SK-N-MC (cell line): ENCODE data around the gene PADI4.

Experiments used
- DNase-seq: peaks from one replicate; pipeline ENCODE4 v3.0.0-alpha.2; 2011; ENCODE audit warnings: low read depth, low spot score
- H3K27ac ChIP-seq: fragments of 200-600 bp; sonication (generic); 2 replicates; pipeline ENCODE4 v1.5.1; 2016; ENCODE audit warnings: mixed run types
- H3K36me3 ChIP-seq: fragments of 200-600 bp; sonication (generic); 2 replicates; pipeline ENCODE4 v1.6.1; 2017; ENCODE audit warnings: antibody characterized with exemption, low read length, mixed read lengths; ENCODE audit not compliant: insufficient read depth
- H3K4me3 ChIP-seq: fragments of 200-600 bp; sonication (generic); 2 replicates; pipeline ENCODE4 v1.5.1; 2016
- H3K9ac ChIP-seq: fragments of 200-600 bp; sonication (generic); 2 replicates; pipeline ENCODE4 v1.8.0; 2017; ENCODE audit warnings: mixed run types, mixed read lengths; ENCODE audit not compliant: insufficient read length
- H3K9me3 ChIP-seq: fragments of 200-600 bp; sonication (generic); 2 replicates; pipeline ENCODE4 v1.6.1; 2017; ENCODE audit warnings: low read depth, mild to moderate bottlenecking, antibody characterized with exemption, low read length, moderate library complexity, mixed read lengths
- EZH2 ChIP-seq: fragments of 200-600 bp; sonication (generic); IDR thresholded peaks from one replicate; pipeline ENCODE4 v1.6.1; 2017; ENCODE audit warnings: antibody characterized with exemption
- FOXP2 ChIP-seq: optimal IDR thresholded peaks from 2 replicates; pipeline ENCODE3; 2011; ENCODE audit warnings: mild to moderate bottlenecking, moderate library complexity; ENCODE audit not compliant: insufficient read depth; ENCODE audit errors: extremely low read length, control extremely low read depth
- POLR2AphosphoS5 ChIP-seq: IDR thresholded peaks from 2 replicates; pipeline ENCODE4 v1.6.1; 2012; ENCODE audit warnings: mild to moderate bottlenecking, low read depth, low read length, borderline replicate concordance

Gene PADI4

DNA sequence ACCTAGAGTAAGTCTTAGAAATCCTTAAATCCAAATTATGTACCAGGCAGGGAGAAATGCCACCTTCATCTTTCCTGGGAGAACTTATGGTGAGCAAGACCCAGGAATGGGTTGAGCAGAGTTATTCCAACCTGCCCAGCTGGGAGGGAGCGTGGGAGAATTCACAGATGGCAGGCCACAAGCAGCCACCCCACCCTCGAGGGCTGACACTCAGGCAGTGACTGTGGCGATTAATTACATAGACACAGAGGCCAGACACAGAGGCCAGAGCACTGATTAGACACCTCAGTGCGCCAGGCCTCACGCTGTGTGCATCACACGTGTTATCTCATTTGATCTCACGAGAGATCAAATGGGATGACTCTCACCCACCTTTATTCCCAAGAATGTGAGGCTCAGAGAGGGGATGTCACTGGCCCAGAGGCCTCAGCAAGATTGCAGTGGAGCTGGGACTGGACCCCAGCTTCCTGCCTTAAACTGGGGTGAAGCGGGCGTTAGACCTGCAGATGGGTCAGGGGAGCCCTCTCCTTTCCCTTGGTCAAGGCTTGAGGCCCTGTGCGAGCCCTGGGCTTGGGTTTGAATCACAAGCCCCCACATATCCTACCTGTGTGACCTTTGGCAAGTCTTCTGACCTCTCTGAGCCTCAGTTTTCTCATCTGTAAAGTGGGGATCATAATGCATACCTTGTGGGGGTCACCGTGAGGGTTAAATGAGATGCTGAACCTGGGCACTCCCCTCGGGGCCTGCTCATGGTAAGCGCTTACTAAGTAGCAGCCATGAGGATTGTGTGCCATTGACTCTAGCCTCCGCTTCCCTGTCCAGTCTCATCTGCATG lies 28.8 kb upstream of the PADI4 start:
- H3K4me3 ChIP-seq, result no peak overlapping the region
- no peaks in the 10 kb centered on the region for H3K9me3 ChIP-seq
- TF ChIP-seq EZH2 (no peak), FOXP2 (no peak), POLR2AphosphoS5 (no peak)

GRCh38 chr1:17280436-17280835 lies 27.6 kb upstream of the PADI4 start:
- no peak for TF ChIP-seq FOXP2
- TF ChIP-seq EZH2, result no peak
- TF ChIP-seq POLR2AphosphoS5, result no peak
- H3K9ac ChIP-seq, result no peak overlapping the region
- no peak overlapping the region for H3K27ac ChIP-seq
- no peaks in the 10 kb centered on the region for H3K36me3 ChIP-seq
- DNase-seq, result no peak
- no peak overlapping the region for H3K4me3 ChIP-seq
- no peaks in the 10 kb centered on the region for H3K9me3 ChIP-seq

More for the DNA sequence above, 28.8 kb upstream of the PADI4 start:
- no peak for DNase-seq
- Histone ChIP-seq H3K27ac (no peak overlapping the region), H3K9ac (no peak overlapping the region), H3K36me3 (no peaks in the 10 kb centered on the region)

- Histone ChIP-seq H3K36me3 (no peaks in the 10 kb centered on the region), H3K9ac (no peak overlapping the region), H3K27ac (no peak overlapping the region), H3K9me3 (no peaks in the 10 kb centered on the region), H3K4me3 (no peak overlapping the region)
- no peak for DNase-seq
- TF ChIP-seq EZH2 (no peak), POLR2AphosphoS5 (no peak), FOXP2 (no peak)
Measured at GRCh38 chr1:17280894-17281293, 27.1 kb upstream of the PADI4 start.

DNA sequence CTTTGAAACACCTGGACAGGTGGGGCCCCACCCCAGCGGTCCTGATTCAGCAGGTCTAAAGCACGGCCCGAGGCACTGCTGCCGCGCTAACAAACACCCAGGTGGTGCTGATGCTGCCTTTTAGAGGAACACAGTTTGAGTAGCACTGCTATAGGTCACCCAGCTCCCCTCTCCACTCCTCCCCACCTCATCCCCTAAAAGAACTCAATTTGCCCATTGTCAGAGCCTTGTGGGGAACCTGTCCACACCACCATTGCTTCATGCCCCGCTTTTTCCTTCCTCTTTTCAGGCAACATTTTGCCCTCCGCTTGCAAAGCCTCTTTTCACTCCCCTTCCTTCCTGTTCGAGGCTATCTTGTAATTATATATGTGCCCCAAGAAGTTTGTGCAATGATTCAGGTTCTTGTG lies 26.2 kb upstream of the PADI4 start:
- DNase-seq, result no peak
- Histone ChIP-seq H3K36me3 (no peaks in the 10 kb centered on the region), H3K27ac (no peak overlapping the region), H3K9me3 (no peaks in the 10 kb centered on the region), H3K9ac (no peak overlapping the region), H3K4me3 (no peak overlapping the region)
- TF ChIP-seq FOXP2, result no peak
- no peak for TF ChIP-seq EZH2
- no peak for TF ChIP-seq POLR2AphosphoS5

DNA sequence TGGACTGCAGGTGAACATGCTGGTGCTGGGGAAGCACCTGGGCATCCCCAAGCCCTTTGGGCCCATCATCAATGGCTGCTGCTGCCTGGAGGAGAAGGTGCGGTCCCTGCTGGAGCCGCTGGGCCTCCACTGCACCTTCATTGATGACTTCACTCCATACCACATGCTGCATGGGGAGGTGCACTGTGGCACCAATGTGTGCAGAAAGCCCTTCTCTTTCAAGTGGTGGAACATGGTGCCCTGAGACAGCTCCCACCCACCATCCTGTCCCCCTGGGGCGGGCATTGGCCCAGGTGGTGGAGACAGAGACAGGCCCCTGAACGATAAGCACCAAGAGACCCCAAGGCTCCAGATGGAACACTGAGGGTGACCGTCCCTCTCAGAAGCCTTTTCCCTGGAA lies 25.2 kb upstream of the PADI4 start:
- H3K9me3 ChIP-seq, result no peaks in the 10 kb centered on the region
- no peak overlapping the region for H3K27ac ChIP-seq
- TF ChIP-seq POLR2AphosphoS5, result no peak
- no peak for TF ChIP-seq FOXP2
- no peak for TF ChIP-seq EZH2
- no peaks in the 10 kb centered on the region for H3K36me3 ChIP-seq
- no peak overlapping the region for H3K4me3 ChIP-seq
- H3K9ac ChIP-seq, result no peak overlapping the region
- DNase-seq, result no peak

DNA sequence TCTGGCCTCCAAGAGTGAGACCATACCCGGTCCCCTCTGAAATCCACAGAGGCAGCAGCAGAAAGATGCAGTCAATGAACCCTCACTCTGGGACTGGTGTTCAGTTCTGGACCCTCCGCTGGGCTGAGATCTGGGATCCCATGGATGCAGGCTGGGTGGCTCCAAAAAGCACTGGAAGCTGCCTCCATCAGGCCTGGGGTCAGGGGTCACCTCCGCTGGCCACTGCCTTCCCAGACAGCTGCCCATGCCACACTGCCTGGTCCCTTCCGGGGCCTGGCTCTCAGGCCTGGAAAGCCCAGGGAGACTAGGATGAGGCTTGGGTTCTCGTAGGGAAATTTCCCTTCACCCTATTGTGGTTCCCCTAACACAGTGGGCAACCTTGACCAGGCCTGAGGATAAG lies 21.4 kb upstream of the PADI4 start:
- DNase-seq, result no peak
- H3K36me3 ChIP-seq, result no peaks in the 10 kb centered on the region
- no peak overlapping the region for H3K4me3 ChIP-seq
- H3K9ac ChIP-seq, result no peak overlapping the region
- no peak for TF ChIP-seq POLR2AphosphoS5
- H3K27ac ChIP-seq, result no peak overlapping the region
- no peaks in the 10 kb centered on the region for H3K9me3 ChIP-seq

- peak; percentile 26 for DNase-seq
- H3K9ac ChIP-seq, result no peak overlapping the region
- H3K36me3 ChIP-seq, result no peaks in the 10 kb centered on the region
- H3K4me3 ChIP-seq, result no peak overlapping the region
- no peaks in the 10 kb centered on the region for H3K9me3 ChIP-seq
- peak overlapping the region; percentile 12 for H3K27ac ChIP-seq
- no peak for TF ChIP-seq POLR2AphosphoS5
- no peak for TF ChIP-seq FOXP2
- no peak for TF ChIP-seq EZH2
Measured at GRCh38 chr1:17287130-17287776, 20.7 kb upstream of the PADI4 start.

GRCh38 chr1:17289721-17290120 lies 18.3 kb upstream of the PADI4 start:
- Histone ChIP-seq H3K36me3 (no peaks in the 10 kb centered on the region), H3K9ac (no peak overlapping the region), H3K27ac (peak overlapping the region; percentile 30; the same call in 1 of the 2 replicates), H3K9me3 (no peaks in the 10 kb centered on the region), H3K4me3 (no peak overlapping the region; the same call in 1 of the 2 replicates)
- TF ChIP-seq FOXP2, result no peak
- no peak for TF ChIP-seq EZH2
- TF ChIP-seq POLR2AphosphoS5, result no peak
- DNase-seq, result no peak

GRCh38 chr1:17290553-17290952 lies 17.4 kb upstream of the PADI4 start:
- Histone ChIP-seq H3K9me3 (no peaks in the 10 kb centered on the region), H3K36me3 (no peaks in the 10 kb centered on the region), H3K4me3 (no peak overlapping the region), H3K27ac (no peak overlapping the region), H3K9ac (no peak overlapping the region)
- no peak for TF ChIP-seq POLR2AphosphoS5
- no peak for TF ChIP-seq EZH2
- no peak for TF ChIP-seq FOXP2
- DNase-seq, result no peak
